Measurements from ENCODE around the gene TMEM231. TPM values are rescaled to one million over a fixed set of nuclear protein-coding genes. Genes with fewer than 3 reads are reported as not detected.

TMEM231 gene
- 11.3 and 11.7 TPM in 2 replicates for total RNA-seq

DNA sequence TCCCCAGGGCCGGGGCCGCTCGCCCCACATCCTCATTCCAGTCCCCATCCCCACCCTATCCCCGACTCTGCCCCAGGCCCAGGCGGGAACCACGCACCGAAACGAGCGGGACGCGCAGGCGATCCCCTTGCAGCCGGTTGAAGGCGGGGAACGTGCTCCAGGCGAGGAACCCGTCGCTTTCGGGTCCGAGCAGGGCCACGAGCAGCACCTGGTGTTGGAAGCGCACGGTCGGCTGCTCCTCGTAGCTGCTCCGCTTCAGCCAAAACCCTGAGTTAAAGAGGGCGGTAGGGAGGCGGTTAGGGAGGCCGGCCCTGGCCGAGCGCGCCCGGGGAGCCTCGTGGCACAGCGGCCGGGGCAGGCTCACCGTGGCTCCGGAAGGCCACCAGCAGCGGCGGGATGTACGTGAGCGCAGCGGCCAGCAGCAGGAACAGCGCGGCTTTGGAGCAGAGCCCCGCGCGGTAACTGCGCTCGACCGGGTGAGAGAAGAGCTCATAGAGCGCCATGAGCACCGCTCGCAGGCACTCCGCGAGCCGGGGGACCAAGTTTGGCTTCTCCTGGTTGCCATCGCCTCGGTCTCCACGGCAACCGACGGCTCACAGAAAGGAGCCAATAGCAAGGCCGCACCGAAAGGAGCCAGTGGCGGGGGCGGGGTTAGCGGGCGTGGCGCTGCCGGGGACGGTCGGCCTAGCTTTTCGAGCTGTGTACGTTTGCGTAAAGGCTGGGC, at the start of gene TMEM231:
TSS of gene TMEM231 (minus strand) at position 546 of the 724 bp plus-strand sequence. CDS start at position 503, 43 bp downstream.

GRCh38 chr16:75566040-75566757, 10.1 kb upstream of the TMEM231 start, which contains the start of gene GABARAPL2:
TSS of gene GABARAPL2 (plus strand) at chr16:75566379. CDS start at chr16:75566487, 108 bp downstream.

DNA sequence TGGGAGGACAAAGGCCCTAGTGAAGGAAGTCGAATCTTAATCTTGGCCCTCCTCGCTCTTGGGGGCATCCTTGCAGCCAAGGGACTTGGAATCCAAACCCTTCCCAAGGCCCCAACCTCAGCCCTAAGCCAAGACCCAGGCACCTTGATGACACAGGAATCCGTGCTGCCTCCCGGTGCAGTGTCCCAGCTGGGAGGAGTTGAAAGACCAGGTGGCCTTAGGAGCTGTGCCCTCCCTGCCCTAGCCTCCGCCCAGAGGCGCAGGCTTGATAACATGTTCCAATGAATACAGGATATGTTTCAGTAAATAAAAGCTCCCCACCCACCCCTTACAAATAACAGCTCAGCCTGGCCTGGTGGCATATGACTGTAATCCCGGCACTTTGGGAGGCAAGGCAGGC, 20.2 kb downstream of the TMEM231 start, which contains the start of gene CHST5:
TSS of gene CHST5 (minus strand) at position 208 of the 400 bp plus-strand sequence. CDS start 5,724 bp downstream, outside the sequence.

GRCh38 chr16:75495076-75495674, 60.9 kb downstream of the TMEM231 start, which contains the start of gene CHST6:
TSS of gene CHST6 (minus strand) at chr16:75495441. CDS start at chr16:75479828, 15,613 bp downstream.

Other genes with a start within 250 kb of the TMEM231 start
- 76.3 and 91.3 TPM in 2 replicates for gene CFDP1, start 122.7 kb downstream of the TMEM231 start, total RNA-seq
- gene TMEM170A, start 91.6 kb downstream of the TMEM231 start, total RNA-seq = 32.4 and 44.2 TPM in 2 replicates
- 0.40 and 1.3 TPM in 2 replicates for gene CHST6, start 60.8 kb downstream of the TMEM231 start, total RNA-seq
- not detected in 2 replicates for gene CHST5, start 20.1 kb downstream of the TMEM231 start, total RNA-seq
- 49.7 and 50.1 TPM in 2 replicates for gene GABARAPL2, start 10.1 kb upstream of the TMEM231 start, total RNA-seq
- 74.5 and 82.1 TPM in 2 replicates for gene ADAT1, start 67.0 kb upstream of the TMEM231 start, total RNA-seq
- 220 and 225 TPM in 2 replicates for gene KARS1, start 91.4 kb upstream of the TMEM231 start, total RNA-seq
- 34.5 and 42.3 TPM in 2 replicates for gene TERF2IP, start 91.5 kb upstream of the TMEM231 start, total RNA-seq
- not detected in 2 replicates for gene CPHXL2, start 120.8 kb upstream of the TMEM231 start, total RNA-seq
- gene DUXB, start 145.2 kb upstream of the TMEM231 start, total RNA-seq = not detected in 2 replicates
- gene CPHXL, start 170.2 kb upstream of the TMEM231 start, total RNA-seq = not detected in 2 replicates